ENCODE data around the gene PALLD.
"Not testable (repeated sequence)": the region's sequence is repeated elsewhere in the genome, so short reads cannot be mapped to it uniquely, and the experiment has no call there.

PALLD gene

GRCh38 chr4:168496834-168497233, at the start of gene PALLD:
Gene PALLD (plus strand): TSS chr4:168497052.
- DNase-seq (ENCODE audit: low spot score), result no peak

DNA sequence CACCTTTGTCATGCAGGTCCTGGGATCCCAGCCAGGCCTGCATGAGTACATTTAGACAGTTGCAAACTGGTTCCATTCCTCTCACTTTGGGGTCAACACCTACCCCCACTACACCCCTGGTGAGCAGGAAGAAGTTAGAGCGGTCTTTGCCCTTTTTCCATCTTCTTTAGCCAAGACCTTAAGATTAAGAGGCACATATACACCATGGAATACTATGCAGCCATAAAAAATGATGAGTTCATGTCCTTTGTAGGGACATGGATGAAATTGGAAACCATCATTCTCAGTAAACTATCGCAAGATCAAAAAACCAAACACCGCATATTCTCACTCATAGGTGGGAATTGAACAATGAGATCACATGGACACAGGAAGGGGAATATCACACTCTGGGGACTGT, 47.8 kb upstream of the PALLD start:
- DNase-seq (ENCODE audit: low spot score), result not testable (repeated sequence)

DNA sequence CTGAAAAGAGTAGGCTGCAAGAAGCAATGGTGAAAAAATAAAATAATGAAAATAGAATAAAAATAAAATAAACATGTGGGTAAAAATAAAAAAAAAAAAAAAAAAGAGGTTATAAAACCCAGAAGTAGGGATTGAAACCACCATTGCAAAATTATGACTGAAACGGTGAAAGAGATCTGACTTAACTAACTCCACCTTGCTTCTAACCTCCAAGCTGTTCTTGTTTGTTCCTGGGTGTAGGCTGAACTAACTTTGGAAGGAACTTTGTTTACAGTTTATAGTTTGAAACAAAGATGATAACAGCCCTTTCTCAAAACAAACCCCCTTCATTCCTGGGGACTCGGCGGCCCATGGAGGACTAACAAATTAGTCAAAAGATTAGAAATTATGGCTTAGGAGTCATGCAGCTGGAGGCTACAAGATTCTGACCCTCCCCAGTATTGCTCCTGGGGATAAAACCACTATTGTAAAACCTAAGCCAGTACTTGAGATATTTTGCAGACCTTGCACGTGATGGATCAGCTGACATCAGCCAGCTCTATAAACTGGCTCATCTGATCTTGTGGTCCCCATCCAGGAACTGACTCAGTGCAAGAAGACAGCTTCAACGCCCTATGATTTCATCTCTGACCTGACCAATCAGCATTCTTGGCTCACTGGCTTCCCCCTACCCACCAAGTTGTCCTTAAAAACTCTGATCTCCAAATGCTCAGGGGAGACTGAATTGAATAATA, 47.0 kb upstream of the PALLD start:
- DNase-seq (ENCODE audit: low spot score), result no peak

DNA sequence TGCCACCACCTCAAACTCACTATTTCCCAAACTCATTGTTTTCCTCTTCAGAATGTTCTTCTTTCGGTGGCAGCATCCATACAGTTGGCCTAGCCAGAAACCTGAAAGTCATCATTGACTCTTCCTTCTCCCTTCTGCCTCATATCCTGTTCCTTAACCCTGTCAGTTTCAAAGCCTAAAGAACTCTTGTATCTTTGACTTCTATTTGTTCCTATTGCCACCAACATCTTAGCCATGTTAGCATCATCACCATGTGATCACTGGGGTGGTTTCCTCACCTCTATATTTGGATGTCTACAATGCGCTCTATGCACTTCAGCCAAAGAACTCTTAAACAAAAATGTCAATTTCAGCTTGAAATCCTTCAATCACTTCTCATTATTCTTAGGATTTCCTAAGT, 45.5 kb upstream of the PALLD start:
- DNase-seq (ENCODE audit: low spot score), result no peak

DNA sequence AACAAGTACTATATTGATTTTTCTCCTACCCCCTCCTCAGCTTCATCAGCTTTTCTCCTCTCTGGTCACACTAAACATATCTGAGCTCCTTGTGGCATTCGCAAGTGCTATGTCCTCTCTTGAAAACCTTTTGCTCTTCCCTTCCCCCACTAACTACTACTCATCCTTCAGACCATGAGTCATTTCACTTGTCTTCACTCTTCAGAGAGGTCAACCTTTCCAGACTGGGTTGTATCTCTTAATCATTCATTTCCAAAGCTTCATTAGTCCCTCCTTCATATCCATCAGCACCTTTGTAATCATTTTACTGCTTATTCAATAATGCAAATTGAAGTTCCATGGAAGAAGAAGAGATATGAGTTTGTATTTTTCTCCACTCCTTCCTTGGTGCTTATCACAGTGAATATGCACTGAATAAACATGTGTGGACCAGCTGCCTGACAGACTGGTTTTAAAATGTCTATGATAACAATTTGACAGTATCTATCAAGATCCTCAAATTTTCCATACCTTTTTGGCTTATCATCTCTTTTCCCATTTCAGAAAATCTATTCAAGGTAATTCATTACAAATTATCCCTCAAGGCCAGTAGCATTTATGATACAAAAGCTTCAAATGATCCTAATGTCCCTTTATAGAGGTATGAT, 45.0 kb upstream of the PALLD start:
- DNase-seq (ENCODE audit: low spot score), result no peak

- no peak for DNase-seq (ENCODE audit: low spot score)
Measured at GRCh38 chr4:168453146-168453545, 43.7 kb upstream of the PALLD start.

DNA sequence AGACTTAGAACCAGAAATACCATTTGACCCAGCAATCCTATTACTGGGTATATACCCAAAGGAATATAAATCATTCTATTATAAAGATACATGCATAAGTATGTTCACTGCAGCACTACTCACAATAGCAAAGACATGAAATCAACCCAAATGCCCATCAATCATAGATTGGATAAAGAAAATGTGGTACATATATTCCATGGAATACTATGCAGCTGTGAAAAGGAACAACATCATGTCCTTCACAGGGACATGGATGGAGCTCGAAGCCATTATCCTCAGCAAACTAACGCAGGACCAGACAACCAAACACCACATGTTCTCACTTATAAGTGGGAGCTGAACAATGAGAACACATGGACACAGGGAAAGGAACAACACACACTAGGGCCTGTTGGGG, 38.6 kb upstream of the PALLD start:
- DNase-seq (ENCODE audit: low spot score), result not testable (repeated sequence)

GRCh38 chr4:168461821-168462220, 35.0 kb upstream of the PALLD start:
- no peak for DNase-seq (ENCODE audit: low spot score)

- no peak for DNase-seq (ENCODE audit: low spot score)
Measured at GRCh38 chr4:168472920-168473319, 23.9 kb upstream of the PALLD start.

- no peak for DNase-seq (ENCODE audit: low spot score)
Measured at GRCh38 chr4:168474660-168475320, 22.1 kb upstream of the PALLD start.

DNA sequence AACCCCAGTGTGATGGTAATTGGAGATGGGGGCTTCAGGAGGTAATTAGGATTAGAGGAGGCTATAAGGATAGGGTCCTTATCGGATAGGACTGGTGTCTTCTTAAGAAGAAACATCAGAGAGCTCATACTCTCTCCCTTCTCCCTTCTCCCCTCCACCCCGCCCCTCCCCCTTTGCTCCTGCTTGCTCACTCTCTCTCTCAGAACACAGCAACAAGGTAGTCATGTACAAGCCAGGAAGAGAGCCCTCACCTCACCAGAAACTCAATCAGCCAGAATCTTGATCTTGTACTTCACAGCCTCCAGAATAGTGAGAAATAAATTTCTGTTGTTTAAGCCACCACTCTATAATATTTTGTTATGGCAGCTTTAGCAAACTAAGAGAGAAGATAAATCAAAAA, 21.1 kb upstream of the PALLD start:
- no peak for DNase-seq (ENCODE audit: low spot score)

DNA sequence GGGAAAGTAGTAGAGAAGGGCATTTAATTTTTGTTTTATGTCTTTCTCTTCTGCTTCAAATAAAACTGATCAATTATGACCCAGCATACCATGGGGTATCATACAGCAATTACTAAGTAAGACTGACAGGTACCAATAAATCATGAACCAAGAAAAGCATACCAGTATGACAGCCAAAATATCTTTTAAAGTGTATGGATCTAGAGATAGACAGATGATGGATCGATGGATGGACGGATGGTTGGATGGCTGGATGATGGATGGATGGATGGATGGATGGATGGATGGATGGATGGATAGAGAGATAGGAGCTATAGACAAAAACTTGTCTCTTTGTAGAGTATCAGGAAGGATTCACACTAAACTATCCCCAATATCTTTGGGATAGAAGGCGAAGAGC, 18.0 kb upstream of the PALLD start:
- no peak for DNase-seq (ENCODE audit: low spot score)

- DNase-seq (ENCODE audit: low spot score), result peak; percentile 78
Measured at GRCh38 chr4:168480931-168481611, 15.8 kb upstream of the PALLD start.

- DNase-seq (ENCODE audit: low spot score), result no peak
Measured at GRCh38 chr4:168483811-168484210, 13.0 kb upstream of the PALLD start.

GRCh38 chr4:168484626-168485025, 12.2 kb upstream of the PALLD start:
- no peak for DNase-seq (ENCODE audit: low spot score)

DNA sequence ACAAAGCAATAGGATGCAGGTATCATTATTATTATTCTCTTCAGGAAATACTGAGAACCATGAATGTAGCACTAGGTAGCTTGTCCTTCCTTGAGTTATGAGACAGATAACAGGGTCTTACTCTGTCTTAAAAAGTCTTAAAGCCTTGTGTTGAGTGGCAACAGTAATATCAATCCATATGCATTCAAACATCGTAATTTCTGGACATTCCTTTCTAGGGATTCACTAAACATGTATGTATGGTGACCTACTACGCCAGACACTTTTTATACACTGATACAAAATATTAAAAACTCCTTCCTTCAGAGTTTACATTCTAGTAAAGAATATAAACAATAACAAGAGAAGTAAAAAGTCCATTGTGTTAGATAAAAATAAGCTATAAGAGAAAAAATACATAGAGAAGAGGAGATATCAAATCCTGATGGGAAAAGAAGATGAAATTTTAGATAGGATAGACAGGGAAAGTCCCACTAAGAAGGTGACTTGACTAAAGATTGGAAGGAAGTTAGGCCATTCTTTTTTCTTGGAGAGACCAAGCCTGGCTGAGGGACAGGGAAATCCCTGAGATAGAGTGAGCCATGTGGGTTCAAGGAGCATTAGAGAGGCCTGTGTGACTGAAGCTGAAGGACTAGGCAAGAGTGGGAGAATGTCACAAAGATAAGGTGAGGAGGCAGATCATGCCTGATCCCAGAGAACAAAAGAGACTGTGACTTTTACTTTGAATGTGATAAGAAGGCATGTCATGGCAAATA, 11.5 kb upstream of the PALLD start:
- DNase-seq (ENCODE audit: low spot score), result no peak

GRCh38 chr4:168486912-168487281, 10.0 kb upstream of the PALLD start:
- peak; percentile 81 for DNase-seq (ENCODE audit: low spot score)

DNA sequence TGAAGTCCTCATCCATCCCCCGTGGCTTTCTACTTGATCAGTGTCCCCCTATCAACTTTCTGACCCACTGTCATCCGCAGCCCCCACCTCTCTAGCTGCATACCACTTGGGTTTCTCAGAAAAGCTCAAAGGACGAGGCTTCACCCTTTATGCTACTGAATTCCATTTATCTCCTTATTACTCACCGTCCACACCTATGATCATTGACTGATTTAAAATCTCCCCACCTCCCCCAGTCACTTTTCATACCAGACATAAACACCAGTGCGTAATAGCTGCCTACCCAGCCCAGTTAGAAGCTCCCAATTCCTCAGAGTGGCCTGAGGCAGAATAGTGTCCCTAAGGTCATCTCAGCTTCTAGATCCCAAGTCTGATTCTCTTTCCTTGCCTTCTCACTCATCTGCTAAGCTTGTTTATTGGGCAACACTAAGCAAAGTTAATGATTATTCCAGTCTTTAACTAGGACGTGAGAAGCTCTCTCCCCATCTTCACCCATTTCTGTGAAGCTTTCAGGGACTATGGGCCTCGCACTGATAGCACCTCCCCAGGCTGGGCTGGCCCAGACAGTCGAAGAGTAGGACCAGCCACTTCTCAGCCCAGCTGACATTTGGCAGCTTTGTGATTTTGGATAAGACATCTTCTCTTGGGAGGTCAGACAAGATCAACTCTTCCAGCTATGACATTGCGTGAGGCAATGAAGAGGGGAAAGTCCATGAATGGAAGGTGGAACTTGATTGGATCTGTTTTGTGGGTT, 9.4 kb upstream of the PALLD start:
- DNase-seq (ENCODE audit: low spot score), result no peak

- no peak for DNase-seq (ENCODE audit: low spot score)
Measured at GRCh38 chr4:168488869-168489274, 8.0 kb upstream of the PALLD start.

DNA sequence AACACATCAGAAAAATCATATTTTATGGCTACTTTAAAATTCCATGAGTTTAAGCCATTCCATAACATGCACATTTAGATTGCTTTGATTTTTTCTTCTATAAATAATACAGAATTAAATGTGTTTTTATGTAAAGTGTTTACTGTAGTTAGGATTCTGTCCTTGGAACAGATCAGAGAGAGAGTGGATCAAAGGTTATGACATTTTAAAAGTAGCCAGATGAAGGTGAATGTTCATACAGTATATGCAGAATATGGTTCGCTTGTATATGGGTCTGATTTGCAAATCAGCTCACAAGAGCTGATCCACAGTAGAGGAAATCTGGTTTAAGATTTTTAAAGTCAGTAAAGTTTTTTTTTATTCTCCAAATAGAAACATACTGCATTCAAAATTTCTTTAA, 7.2 kb upstream of the PALLD start:
- DNase-seq (ENCODE audit: low spot score), result no peak

DNA sequence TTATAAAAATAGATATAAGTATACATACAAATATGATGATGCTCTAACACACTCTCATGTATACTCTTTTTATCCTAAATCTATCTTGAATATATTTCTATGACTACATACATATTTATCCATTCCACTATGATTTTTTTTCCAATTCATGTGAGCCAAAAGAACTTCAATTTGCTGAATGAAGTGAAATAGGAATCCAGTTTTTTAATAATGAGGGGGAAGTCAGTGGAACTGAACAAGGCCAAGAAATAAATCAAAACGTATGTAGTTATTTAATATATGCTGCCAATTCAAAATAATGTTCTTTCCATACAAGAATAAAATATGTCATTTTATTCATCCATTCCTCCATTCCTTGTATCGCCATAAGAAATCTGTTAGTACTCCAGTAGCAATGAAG, 6.1 kb upstream of the PALLD start:
- DNase-seq (ENCODE audit: low spot score), result no peak
